CMK (cell line): ENCODE data around the gene HCST.
"Not testable (repeated sequence)": the region's sequence is repeated elsewhere in the genome, so short reads cannot be mapped to it uniquely, and the experiment has no call there.

Experiments used
- DNase-seq: peaks from one replicate; pipeline ENCODE4 v3.0.0-alpha.2; 2010; ENCODE audit warnings: low read depth

The HCST gene, protein sequence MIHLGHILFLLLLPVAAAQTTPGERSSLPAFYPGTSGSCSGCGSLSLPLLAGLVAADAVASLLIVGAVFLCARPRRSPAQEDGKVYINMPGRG

DNA sequence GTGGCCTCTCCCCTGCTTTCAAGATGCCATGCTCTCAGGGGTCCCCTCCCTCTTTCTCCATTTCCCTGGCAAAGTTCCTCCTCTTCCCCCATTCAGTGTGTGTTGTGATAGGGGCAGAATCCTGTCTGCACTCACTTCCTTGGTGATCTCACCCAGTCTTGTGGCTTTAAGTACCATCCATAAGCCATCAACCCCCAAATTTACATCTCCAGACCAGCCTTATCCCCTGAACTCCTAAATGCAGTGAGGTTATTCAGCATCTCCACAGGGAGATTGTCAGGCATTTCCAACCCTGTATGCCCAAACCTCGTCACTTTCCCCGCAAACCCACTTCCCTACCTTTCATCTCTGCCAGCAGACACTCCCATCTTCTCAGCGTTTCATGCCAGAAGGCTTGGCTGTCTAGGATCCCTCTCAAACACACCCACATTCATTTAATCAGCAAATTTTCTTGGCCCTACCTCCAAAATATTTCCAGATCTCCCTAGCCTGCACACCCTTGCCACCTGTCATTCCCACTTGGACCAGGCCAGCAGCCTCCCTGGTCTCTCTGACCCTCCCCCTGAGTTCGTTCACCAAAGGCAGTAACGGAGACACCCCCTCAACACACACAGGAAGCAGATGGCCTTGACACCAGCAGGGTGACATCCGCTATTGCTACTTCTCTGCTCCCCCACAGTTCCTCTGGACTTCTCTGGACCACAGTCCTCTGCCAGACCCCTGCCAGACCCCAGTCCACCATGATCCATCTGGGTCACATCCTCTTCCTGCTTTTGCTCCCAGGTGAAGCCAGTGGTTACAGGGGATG, at the start of gene HCST:
Gene HCST, plus strand, starts transcription at position 676 of the 808 bp plus-strand sequence. Its CDS starts 65 bp downstream, at position 741.
- DNase-seq, result peak; percentile 92

DNA sequence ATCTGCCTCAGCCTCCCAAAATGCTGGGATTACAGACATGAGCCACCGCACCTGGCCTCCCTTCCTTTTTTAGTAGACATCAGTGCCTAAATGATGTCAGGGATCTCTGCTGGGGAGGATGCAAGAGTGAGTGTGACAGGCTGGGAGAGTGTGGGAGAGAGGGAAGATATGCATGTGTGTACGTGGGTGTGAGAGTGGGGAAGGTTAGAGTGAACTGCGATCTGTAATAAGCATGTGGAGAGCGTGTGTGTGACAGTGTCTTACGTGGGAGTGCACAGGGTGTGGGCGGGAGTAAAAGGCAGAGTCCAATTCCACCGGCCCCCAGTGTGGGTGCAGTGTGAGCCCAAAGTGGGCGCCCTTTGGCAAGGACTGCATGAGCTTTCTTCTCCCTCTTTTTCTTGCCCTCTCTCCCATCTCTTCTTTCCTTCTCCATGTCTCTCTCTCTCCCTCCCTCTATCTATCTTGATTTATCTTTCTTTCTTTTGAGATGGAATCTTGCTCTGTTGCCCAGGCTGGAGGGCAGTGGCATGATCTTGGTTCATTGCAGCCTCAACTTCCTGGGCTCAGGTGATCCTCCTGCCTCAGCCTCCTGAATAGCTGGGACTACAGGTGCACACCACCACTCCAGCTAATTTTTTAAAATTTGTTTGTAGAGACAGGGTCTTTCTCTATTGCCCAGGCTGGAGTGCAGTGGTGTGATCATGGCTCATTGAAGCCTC, 49.1 kb upstream of the HCST start:
- no peak for DNase-seq

DNA sequence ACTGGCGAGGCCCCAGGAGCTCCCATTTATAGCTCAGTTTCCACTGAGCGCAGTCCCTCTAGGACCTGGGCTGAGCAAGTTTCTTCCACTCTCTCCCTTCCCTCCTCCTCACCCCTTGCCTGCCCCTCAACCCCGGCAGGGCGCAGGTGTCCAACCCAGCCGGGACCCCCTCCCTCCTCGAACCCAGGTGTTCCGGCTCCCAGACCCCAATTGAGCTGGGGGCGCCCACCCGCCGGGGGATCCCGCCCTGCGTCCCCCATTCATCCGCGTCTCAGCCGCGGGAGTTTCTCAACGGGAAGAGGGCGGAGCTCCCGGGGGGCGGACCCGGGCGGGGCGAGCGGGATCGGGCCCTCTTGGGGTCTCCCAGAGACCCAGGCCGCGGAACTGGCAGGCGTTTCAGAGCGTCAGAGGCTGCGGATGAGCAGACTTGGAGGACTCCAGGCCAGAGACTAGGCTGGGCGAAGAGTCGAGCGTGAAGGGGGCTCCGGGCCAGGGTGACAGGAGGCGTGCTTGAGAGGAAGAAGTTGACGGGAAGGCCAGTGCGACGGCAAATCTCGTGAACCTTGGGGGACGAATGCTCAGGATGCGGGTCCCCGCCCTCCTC, 45.7 kb upstream of the HCST start, which contains the start of gene KIRREL2:
Gene KIRREL2, plus strand, starts transcription at position 366 of the 604 bp plus-strand sequence. Its CDS starts 209 bp downstream, at position 575.
- no peak for DNase-seq

DNA sequence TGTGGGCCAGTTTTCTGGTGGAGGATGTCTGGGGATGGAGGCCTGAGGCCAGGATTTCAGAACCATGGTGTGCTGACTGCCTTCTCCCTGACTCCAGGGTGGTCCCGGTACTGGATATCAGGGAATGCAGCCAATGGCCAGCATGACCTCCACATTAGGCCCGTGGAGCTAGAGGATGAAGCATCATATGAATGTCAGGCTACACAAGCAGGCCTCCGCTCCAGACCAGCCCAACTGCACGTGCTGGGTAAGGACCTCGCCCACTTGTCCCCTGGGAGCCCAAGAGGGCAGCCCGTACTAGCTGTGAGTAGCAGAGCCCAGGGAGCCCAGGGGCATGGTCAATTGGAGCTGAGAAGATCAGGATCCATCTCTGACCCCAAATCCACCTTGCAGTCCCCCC, 44.0 kb upstream of the HCST start:
- no peak for DNase-seq

DNA sequence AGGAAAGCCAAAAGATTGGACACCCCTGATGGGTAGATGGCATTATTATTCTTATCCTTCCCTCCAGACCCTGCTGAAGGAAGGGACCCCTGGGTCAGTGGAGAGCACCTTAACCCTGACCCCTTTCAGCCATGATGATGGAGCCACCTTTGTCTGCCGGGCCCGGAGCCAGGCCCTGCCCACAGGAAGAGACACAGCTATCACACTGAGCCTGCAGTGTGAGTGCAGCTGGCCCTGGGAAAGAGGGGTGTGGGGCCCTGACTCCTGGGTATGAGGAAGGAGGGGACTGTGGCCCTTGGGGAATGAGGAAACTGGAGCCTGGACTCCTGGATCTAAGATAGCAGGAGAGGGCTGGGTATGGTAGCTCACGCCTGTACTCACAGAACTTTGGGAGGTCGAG, 42.9 kb upstream of the HCST start:
- no peak for DNase-seq

DNA sequence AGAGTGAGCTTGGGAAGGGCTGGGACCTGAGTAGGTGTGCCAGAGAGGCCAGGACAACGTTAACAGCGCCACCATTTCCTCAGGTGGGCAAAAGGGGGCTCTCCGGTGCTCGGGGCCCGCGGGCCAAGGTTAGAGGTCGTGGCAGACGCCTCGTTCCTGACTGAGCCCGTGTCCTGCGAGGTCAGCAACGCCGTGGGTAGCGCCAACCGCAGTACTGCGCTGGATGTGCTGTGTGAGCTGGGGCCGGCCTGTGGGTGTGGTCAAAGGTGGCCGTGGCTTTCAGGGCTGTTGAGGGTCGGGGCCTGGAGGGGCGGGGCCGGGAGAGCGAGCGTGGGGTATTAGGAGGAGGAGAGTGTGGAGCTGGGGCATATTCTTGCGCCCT, 41.9 kb upstream of the HCST start:
- DNase-seq, result no peak

DNA sequence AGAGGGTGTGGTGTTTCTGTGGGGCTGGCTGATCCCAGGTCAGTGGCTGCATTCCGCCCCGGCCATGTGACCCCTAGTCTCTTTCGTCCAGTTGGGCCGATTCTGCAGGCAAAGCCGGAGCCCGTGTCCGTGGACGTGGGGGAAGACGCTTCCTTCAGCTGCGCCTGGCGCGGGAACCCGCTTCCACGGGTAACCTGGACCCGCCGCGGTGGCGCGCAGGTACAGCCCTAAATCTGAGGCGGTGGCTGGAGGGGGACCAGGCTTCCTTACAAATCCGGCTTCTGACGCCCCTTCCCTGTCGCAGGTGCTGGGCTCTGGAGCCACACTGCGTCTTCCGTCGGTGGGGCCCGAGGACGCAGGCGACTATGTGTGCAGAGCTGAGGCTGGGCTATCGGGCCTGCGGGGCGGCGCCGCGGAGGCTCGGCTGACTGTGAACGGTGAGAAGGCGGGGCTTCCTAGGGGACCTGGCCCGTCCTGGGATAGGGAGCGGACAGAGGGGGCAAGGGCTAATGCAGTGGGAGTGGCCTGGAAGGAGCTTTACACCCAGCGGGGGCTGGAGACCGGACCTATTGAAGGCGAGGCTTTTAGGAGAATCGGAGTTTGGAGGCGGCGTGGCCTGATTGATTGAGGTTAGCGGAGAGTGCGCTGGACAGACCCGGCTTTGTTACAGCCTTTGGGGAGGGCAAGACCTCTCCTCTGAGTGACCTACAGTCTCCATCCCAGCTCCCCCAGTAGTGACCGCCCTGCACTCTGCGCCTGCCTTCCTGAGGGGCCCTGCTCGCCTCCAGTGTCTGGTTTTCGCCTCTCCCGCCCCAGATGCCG, 41.3 kb upstream of the HCST start:
- no peak for DNase-seq

DNA sequence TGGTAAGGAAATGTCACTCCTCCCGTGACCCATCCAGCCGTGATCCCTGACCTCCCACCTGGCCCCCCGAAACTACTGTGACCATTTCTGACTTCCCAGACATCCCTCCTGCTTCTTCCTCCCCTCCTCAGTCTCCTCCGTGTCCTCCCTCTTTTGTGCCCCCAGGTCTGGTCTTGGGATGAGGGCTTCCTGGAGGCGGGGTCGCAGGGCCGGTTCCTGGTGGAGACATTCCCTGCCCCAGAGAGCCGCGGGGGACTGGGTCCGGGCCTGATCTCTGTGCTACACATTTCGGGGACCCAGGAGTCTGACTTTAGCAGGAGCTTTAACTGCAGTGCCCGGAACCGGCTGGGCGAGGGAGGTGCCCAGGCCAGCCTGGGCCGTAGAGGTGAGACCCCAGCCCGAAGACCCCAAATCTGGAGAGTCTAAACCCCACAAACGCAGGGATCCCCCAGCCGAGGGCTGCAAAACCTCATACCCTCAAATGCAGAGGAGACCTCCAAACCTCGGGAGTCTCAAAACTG, 40.6 kb upstream of the HCST start:
- DNase-seq, result no peak

DNA sequence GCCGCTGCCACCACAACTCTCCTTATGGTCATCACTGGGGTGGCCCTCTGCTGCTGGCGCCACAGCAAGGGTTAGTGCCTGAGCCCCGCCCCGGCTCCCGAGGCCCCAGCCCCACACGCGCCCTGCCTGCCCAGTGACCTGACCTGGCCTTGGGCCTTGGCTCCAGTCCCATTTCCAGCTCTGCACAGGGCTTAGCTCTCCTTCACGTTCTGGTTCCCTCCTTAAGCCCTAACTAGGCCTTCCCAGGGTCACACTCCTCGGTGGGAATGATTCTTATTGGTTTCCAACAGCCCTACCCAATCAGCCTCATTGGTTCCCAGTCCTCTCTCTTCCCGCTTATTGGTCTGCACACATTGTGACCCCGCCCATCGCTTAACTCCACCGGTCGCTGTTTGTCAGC, 39.8 kb upstream of the HCST start:
- DNase-seq, result no peak

DNA sequence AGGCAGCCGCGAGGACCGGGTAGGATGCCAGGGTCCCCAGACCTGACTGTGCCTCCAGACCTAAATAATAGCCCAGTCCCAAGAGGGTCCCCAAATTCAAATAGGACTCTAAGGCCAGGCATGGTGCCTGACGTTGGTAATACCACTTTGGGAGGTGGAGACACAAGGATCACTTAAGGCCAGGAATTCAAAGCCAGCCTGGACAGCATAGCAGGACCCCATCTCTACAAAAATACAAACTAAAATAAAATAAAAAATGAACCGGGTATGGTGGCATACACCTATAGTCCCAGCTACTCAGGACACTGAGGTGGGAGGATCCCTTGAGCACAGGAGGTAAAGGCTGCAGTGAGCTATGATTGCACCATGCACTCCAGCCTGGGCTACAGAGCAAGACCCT, 39.3 kb upstream of the HCST start:
- no peak for DNase-seq

DNA sequence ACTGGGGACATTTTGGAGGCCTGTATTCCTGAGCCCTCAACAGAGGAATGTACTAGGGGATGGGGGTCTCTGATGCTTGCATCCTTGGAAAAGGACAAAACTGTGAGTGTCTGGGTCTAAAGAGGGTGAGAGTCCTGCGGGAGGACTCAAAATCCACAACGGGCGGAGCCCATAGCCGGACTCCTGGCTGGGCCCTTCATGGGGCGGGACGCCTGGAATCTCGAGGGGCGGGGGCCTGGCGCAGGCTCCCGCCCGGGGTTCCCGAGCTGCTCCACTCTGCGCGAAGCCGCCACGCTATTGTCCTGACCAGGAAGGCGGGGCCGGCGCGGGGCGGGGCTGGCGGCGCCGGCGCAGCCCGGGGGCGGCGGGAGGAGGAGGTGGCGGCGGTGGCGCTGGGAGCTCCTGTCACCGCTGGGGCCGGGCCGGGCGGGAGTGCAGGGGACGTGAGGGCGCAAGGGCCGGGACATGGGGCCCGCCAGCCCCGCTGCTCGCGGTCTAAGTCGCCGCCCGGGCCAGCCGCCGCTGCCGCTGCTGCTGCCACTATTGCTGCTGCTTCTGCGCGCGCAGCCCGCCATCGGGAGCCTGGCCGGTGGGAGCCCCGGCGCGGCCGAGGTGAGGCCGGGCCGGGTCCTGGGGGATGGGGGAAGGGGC, 34.0 kb upstream of the HCST start, which contains the start of gene APLP1:
Gene APLP1, plus strand, starts transcription at position 403 of the 651 bp plus-strand sequence. Its CDS starts 63 bp downstream, at position 466.
- DNase-seq, result no peak

DNA sequence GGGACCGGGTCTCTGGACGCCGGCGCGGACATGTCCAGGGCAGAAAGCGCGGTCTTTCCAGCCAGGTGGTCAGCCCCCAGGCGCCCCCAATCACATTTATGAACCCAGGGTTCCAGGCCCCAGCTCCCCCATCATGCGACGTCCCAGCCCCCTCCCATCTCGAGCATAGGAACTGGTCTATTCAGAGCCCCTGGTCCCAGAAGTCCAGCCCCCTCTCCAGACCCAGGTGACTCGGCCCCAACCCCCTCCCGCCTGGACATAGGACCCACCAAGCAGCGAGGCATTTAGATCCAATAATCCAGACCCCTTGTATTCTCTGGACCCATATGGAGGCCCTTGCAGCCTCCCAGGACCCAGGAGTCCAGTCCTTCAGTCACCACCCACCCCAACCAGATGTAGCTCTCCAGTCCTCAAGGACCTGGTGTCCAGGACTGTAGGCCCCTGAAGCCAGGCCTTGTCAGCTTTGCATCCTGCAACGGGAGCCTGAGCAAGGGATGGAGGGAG, 33.5 kb upstream of the HCST start:
- no peak for DNase-seq

DNA sequence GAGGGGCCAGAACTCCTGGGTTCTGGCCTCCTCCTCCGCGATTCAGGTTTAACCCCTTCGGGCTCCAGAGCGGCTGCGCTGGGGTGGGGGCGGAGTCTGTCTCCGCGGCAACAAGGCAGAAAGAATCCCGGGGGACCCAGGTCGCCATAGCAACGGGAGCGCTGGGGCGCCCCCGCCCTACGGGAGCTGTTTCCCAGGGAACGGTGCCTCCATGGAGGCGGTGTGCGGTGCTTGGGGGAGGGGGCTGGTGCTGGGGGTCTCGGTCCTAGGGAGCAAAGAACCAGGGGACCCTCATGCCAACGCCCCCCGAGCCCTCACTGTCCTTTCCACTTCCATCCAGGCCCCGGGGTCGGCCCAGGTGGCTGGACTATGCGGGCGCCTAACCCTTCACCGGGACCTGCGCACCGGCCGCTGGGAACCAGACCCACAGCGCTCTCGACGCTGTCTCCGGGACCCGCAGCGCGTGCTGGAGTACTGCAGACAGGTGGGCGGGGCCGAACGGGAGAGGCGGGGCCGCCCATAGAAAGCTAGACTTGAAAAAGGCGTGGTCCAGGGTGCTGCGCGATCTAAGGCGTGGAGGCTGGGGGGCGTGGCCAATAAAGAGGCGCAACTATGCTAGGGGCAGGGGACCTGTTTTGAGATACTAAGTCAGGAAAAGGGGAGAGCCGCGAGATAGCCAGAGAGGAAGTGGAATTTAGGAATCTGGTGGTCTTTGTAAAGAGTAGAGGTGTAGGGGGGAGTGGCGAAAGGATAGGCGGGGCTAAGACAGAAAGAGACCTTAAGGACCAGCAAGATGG, 32.8 kb upstream of the HCST start:
- DNase-seq, result peak; percentile 63

DNA sequence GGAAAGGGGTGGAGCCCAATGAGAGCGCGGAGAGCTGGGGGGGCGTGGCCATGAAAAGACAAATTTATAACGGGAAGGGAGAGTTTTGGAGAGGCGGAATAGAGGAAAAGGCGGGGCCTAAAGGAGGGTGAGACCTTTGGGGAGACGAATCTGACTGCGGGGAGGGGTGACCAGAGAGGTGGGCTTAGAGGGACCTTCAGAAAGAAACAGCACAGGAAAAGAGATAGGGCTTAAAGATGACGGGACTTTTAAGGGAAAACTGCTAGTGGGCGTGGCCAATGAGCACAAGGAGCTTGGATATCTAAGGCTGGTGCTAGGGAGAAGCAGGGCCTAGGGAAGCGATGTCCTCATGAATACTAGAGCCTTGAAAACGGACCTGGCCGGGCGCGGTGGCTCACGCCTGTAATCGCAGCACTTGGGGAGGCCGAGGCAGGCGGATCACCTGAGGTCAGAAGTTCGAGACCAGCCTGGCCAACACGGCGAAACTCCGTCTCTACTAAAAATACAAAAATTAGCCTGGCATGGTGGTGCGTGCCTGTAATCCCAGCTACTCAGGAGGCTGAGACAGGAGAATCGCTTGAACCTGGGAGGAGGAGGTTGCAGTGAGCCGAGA, 32.1 kb upstream of the HCST start:
- not testable (repeated sequence) for DNase-seq

DNA sequence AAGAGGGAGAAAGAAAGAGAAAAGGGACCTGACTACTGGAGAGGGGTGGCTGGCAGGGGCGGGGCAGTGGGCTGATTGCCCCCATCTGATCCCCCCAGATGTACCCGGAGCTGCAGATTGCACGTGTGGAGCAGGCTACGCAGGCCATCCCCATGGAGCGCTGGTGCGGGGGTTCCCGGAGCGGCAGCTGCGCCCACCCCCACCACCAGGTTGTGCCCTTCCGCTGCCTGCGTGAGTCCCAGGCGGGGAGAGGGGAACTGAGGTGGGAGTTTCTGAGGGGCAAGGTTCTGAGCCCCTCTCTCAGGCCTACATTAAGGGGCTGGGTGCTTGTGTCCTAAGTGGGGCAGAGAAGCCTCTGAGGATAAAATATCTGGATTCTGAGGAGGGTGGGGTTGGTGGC, 31.5 kb upstream of the HCST start:
- no peak for DNase-seq

DNA sequence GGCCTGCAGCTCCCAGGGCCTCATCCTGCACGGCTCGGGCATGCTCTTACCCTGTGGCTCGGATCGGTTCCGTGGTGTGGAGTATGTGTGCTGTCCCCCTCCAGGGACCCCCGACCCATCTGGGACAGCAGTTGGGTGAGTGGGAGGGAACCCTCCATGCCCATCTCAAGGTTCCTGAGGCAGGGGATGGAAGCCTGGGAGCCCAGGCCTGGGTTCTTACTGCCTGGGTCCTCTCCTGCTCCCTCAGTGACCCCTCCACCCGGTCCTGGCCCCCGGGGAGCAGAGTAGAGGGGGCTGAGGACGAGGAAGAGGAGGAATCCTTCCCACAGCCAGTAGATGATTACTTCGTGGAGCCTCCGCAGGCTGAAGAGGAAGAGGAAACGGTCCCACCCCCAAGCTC, 30.7 kb upstream of the HCST start:
- DNase-seq, result no peak

DNA sequence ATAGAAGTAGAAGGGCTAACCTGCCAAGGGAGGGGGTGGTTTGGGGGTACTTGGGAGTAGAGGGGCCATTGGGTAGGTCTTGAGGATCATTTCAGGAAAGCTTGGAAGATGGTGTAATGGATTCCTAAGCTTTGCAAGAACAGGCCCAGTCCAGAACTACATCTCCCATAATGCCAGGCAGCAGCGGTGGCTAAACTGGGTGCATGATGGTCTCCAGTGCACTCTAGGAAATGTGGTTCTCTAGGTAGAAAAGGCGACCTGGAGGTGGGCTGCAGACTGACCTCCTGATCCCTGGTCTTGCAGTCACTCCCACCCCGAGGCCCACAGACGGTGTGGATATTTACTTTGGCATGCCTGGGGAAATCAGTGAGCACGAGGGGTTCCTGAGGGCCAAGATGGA, 30.1 kb upstream of the HCST start:
- DNase-seq, result no peak

DNA sequence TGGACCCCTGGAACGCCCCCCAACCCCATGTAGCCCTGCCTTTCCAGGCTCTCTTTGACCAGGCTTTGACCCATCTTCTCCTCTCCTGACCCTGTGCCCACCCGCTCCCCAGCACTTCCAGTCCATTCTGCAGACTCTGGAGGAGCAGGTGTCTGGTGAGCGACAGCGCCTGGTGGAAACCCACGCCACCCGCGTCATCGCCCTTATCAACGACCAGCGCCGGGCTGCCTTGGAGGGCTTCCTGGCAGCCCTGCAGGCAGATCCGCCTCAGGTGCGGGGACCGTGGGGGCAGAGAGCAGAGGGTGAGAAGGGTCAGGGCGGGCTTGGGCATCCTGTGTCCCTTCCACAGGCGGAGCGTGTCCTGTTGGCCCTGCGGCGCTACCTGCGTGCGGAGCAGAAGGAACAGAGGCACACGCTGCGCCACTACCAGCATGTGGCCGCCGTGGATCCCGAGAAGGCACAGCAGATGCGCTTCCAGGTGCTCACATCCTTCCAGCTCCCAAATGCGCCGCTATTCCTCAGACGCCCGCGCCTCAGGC, 27.9 kb upstream of the HCST start:
- DNase-seq, result no peak

DNA sequence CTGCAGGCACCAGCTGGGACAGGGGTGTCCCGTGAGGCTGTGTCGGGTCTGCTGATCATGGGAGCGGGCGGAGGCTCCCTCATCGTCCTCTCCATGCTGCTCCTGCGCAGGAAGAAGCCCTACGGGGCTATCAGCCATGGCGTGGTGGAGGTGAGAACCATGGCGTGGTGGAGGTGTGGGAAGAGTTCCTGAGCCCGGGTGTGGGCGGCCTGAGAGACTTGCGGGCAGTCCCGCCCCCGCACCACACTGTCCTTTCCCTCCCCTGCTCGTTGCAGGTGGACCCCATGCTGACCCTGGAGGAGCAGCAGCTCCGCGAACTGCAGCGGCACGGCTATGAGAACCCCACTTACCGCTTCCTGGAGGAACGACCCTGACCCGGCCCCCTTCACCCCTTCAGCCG, 23.3 kb upstream of the HCST start:
- no peak for DNase-seq
